Brain microvascular endothelial cell (primary cell): ENCODE results near the gene NENF.

ENCODE experiments used
- DNase-seq: peaks from one replicate; pipeline ENCODE4 v3.0.0-alpha.2; 2020
- H3K27ac ChIP-seq: fragments of 250-450 bp; sonication (Bioruptor Pico); 2 replicates; pipeline ENCODE4 v1.5.1; 2020; ENCODE audit warnings: mild to moderate bottlenecking, moderate library complexity
- H3K27me3 ChIP-seq: fragments of 250-450 bp; sonication (Bioruptor Pico); replicated peaks from 2 replicates; pipeline ENCODE4 v1.5.1; 2020; ENCODE audit warnings: mild to moderate bottlenecking
- H3K36me3 ChIP-seq: fragments of 250-450 bp; sonication (Bioruptor Pico); replicated peaks from 2 replicates; pipeline ENCODE4 v1.5.1; 2020; ENCODE audit warnings: mild to moderate bottlenecking
- H3K4me3 ChIP-seq: 2 replicates; pipeline ENCODE4 v1.5.1; 2011; ENCODE audit warnings: low read depth, mild to moderate bottlenecking, control low read depth, low read length, moderate library complexity
- in situ Hi-C: cut with HindIII; loops from 2 replicates; pipeline ENCODE4 v1.10.0; 2017; ENCODE audit warnings: low sequenced_read_pairs, low pct_ligation_motif_present
- TF ChIP-seq, protein P1 (sequence below): IDR thresholded peaks from 2 replicates; pipeline ENCODE4 v1.5.1; 2011; ENCODE audit warnings: low read depth, mild to moderate bottlenecking, moderate library complexity, low read length, control low read depth, inconsistent platforms; ENCODE audit errors: missing control alignments

The NENF gene

DNA sequence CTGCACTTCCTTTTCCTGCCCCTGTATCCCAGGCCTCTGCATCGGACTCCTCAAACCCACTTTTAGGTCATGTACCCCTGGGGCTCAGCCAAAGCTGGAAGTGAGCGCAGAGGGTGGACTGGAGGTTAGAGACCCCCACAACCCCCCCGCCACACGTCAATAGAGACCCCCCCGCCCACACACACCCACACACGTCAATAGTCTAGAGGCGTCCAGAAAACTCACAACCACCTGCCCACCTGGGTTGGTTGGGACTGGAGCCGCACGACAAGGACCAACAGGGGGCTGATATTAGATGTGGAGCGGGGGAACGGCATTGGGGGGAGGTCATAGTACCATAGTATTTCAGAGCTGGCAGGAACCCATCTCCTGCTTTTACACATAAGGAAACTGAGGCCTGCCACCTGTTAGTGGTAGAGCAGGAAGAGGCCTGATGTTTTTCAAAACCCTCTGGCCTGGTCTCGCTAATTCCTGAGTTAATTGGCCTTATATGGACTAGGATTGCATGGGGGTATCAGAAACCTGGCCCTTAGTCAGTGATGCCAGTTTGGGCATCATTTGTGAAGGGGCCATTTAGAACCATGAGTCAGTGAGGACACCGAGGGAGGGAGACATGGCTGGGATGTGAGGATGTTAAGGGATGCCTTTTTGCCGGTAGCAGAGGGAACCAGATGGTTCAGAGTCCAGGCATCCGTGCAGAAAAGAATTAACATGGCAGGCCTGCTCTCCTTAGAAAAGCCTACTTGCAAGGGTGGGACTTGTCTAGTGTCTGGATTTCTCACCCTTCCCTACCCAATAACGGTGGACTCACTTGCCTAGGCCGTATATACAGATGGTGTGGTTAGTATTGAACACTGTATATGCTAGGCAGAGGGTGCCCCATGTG lies 1.1 kb downstream of the NENF start:
- TF ChIP-seq, protein P1, sequence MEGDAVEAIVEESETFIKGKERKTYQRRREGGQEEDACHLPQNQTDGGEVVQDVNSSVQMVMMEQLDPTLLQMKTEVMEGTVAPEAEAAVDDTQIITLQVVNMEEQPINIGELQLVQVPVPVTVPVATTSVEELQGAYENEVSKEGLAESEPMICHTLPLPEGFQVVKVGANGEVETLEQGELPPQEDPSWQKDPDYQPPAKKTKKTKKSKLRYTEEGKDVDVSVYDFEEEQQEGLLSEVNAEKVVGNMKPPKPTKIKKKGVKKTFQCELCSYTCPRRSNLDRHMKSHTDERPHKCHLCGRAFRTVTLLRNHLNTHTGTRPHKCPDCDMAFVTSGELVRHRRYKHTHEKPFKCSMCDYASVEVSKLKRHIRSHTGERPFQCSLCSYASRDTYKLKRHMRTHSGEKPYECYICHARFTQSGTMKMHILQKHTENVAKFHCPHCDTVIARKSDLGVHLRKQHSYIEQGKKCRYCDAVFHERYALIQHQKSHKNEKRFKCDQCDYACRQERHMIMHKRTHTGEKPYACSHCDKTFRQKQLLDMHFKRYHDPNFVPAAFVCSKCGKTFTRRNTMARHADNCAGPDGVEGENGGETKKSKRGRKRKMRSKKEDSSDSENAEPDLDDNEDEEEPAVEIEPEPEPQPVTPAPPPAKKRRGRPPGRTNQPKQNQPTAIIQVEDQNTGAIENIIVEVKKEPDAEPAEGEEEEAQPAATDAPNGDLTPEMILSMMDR = no peak
- DNase-seq = no peak
- H3K36me3 ChIP-seq = no peaks in the 10 kb centered on the region
- in situ Hi-C loops = no loop called here
- H3K27me3 ChIP-seq = no peaks in the 10 kb centered on the region
- H3K4me3 ChIP-seq = peak overlapping the region; percentile 67
- H3K27ac ChIP-seq = no peak overlapping the region

DNA sequence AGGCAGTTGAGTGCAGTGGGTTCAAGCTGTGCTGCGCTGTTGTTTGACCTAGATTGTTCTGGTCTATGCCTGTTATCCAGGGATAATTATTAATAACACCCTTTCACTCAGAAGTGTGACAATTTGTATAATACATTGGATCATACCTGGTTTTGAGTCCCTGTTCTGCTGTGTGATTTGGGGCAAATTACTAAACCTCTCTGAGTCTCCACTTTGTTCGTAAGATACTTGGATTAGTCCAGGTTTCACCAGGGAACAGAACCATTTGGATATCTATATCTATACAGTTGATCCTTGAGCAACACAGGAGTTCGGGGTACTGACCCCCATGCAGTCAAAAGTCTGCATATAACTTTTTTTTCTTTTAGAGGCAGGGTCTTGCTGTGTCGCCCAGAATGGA lies 2.3 kb downstream of the NENF start:
- no peaks in the 10 kb centered on the region for H3K36me3 ChIP-seq
- no peak overlapping the region for H3K27ac ChIP-seq
- in situ Hi-C loops = no loop called here
- DNase-seq = no peak
- TF ChIP-seq, protein P1 = no peak
- H3K27me3 ChIP-seq = no peaks in the 10 kb centered on the region
- no peak overlapping the region for H3K4me3 ChIP-seq

GRCh38 chr1:212437179-212437798 lies 4.6 kb downstream of the NENF start:
- Histone ChIP-seq H3K36me3 (no peaks in the 10 kb centered on the region), H3K27me3 (no peaks in the 10 kb centered on the region), H3K4me3 (no peak overlapping the region), H3K27ac (no peak overlapping the region)
- in situ Hi-C loops = no loop called here
- no peak for DNase-seq
- TF ChIP-seq, protein P1 = no peak

GRCh38 chr1:212438831-212439237 lies 6.1 kb downstream of the NENF start:
- TF ChIP-seq, protein P1 = no peak
- Histone ChIP-seq H3K36me3 (no peaks in the 10 kb centered on the region), H3K27me3 (no peaks in the 10 kb centered on the region), H3K4me3 (no peak overlapping the region), H3K27ac (no peak overlapping the region)
- in situ Hi-C loops = no loop called here
- DNase-seq = no peak

- TF ChIP-seq, protein P1 = no peak
- in situ Hi-C loops = no loop called here
These were observed 7.7 kb downstream of the NENF start for GRCh38 chr1:212440419-212440818.

More at GRCh38 chr1:212440419-212440818, 7.7 kb downstream of the NENF start:
- DNase-seq = no peak
- H3K4me3 ChIP-seq = no peak overlapping the region
- no peak overlapping the region for H3K27ac ChIP-seq
- no peaks in the 10 kb centered on the region for H3K36me3 ChIP-seq
- no peaks in the 10 kb centered on the region for H3K27me3 ChIP-seq
